ENCODE data around the gene TMEM9.

TMEM9 gene

GRCh38 chr1:201145816-201146215 is 8.5 kb downstream of the TMEM9 start:
- DNase-seq (ENCODE audit: low read depth in 2 of 2), result no peak

GRCh38 chr1:201145132-201145531 is 9.1 kb downstream of the TMEM9 start:
- no peak for DNase-seq (ENCODE audit: low read depth in 2 of 2)

GRCh38 chr1:201144701-201145100 is 9.6 kb downstream of the TMEM9 start:
- DNase-seq (ENCODE audit: low read depth in 2 of 2), result no peak

GRCh38 chr1:201143726-201144635 is 10.3 kb downstream of the TMEM9 start:
- no peak for DNase-seq (ENCODE audit: low read depth in 2 of 2)

- DNase-seq (ENCODE audit: low read depth in 2 of 2), result no peak
These were observed 11.2 kb downstream of the TMEM9 start for GRCh38 chr1:201142849-201143725.

- DNase-seq (ENCODE audit: low read depth in 2 of 2), result no peak
These were observed 12.0 kb downstream of the TMEM9 start for GRCh38 chr1:201142011-201142848.

GRCh38 chr1:201141418-201141817 is 12.9 kb downstream of the TMEM9 start:
- DNase-seq (ENCODE audit: low read depth in 2 of 2), result no peak

- no peak for DNase-seq (ENCODE audit: low read depth in 2 of 2)
These were observed 13.4 kb downstream of the TMEM9 start for GRCh38 chr1:201140941-201141260.

GRCh38 chr1:201140235-201140940 is 13.9 kb downstream of the TMEM9 start:
- no peak for DNase-seq (ENCODE audit: low read depth in 2 of 2)

- DNase-seq (ENCODE audit: low read depth in 2 of 2), result no peak
These were observed 14.5 kb downstream of the TMEM9 start for GRCh38 chr1:201139756-201140155.

- DNase-seq (ENCODE audit: low read depth in 2 of 2), result no peak
These were observed 15.0 kb downstream of the TMEM9 start for GRCh38 chr1:201139306-201139705.

- DNase-seq (ENCODE audit: low read depth in 2 of 2), result no peak
These were observed 15.9 kb downstream of the TMEM9 start for GRCh38 chr1:201138311-201138840.

- DNase-seq (ENCODE audit: low read depth in 2 of 2), result no peak
These were observed 16.5 kb downstream of the TMEM9 start for GRCh38 chr1:201137579-201138310.

- no peak for DNase-seq (ENCODE audit: low read depth in 2 of 2)
These were observed 17.3 kb downstream of the TMEM9 start for GRCh38 chr1:201137024-201137392.

- DNase-seq (ENCODE audit: low read depth in 2 of 2), result no peak
These were observed 17.8 kb downstream of the TMEM9 start for GRCh38 chr1:201136355-201137023.

- DNase-seq (ENCODE audit: low read depth in 2 of 2), result no peak
These were observed 19.9 kb downstream of the TMEM9 start for GRCh38 chr1:201134405-201134804.

GRCh38 chr1:201131398-201131797 is 22.9 kb downstream of the TMEM9 start:
- no peak for DNase-seq (ENCODE audit: low read depth in 2 of 2)

- no peak for DNase-seq (ENCODE audit: low read depth in 2 of 2)
These were observed 25.3 kb downstream of the TMEM9 start for GRCh38 chr1:201128962-201129361.

GRCh38 chr1:201128476-201128875 is 25.8 kb downstream of the TMEM9 start:
- DNase-seq (ENCODE audit: low read depth in 2 of 2), result no peak
